ENCODE results near the gene HLA-DRB1.

DNA sequence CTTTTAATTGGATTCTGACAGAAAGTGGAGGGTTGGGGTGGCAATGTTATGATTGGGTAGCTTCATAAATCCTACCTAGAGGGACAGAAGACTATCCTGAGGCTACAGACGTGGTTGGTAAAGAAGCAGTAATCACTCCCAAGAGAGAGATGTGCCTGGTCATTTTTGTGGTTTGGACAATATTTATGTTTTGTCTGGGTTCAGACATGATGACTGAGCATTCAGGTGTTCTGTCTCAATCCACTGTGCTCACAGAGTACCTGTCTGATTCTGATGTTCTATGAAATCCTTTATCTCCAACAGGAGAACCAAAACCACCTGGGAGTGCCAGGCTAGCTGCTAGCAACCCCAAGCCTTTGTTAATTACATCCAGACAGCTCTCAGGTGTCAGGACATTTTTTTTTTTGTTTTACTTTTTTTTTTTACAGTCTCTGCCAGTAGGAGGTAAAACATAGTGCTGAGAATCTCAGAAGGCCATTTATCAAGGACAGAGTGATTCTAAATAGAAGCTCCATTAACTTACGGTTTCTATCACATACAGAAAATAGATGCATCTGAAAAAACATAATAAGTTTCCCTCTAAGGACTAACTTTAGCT lies 46.0 kb upstream of the HLA-DRB1 start:
- TF ChIP-seq, protein P1, sequence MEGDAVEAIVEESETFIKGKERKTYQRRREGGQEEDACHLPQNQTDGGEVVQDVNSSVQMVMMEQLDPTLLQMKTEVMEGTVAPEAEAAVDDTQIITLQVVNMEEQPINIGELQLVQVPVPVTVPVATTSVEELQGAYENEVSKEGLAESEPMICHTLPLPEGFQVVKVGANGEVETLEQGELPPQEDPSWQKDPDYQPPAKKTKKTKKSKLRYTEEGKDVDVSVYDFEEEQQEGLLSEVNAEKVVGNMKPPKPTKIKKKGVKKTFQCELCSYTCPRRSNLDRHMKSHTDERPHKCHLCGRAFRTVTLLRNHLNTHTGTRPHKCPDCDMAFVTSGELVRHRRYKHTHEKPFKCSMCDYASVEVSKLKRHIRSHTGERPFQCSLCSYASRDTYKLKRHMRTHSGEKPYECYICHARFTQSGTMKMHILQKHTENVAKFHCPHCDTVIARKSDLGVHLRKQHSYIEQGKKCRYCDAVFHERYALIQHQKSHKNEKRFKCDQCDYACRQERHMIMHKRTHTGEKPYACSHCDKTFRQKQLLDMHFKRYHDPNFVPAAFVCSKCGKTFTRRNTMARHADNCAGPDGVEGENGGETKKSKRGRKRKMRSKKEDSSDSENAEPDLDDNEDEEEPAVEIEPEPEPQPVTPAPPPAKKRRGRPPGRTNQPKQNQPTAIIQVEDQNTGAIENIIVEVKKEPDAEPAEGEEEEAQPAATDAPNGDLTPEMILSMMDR (IDR thresholded peaks at IDR 0.05 in 8 of 11, conservative IDR thresholded peaks at IDR 0.05 in 3 of 11), result no peak
- no peak for TF ChIP-seq POLR2AphosphoS5 (IDR thresholded peaks at IDR 0.05)

All from spleen (tissue), 7 donors.